Stimulated activated CD4-positive, alpha-beta T cell treated with anti-CD3 and anti-CD28 coated beads, TNF-alpha, amount 100 ng/mL, for 48 hours (primary cell): ENCODE results near the gene CDC42.
A peak's percentile ranks its signal among the peaks of the same experiment; 100 is the strongest.

Experiments
- DNase-seq, 3 donors: peaks; one replicate each; pipeline ENCODE4 v3.0.0-alpha.2; 2020; ENCODE audit warnings: low read depth in 3 of 3

CDC42 gene

GRCh38 chr1:22128392-22128791 is 75.9 kb downstream of the CDC42 start:
- no peak for DNase-seq

- DNase-seq = no peak
These were observed 77.1 kb downstream of the CDC42 start for GRCh38 chr1:22129501-22130117.

- no peak for DNase-seq
These were observed 78.6 kb downstream of the CDC42 start for GRCh38 chr1:22131062-22131461.

- peak; percentile 13 to 50 (median 33) for DNase-seq
These were observed 79.5 kb downstream of the CDC42 start for GRCh38 chr1:22131875-22132486.

- DNase-seq = no peak
These were observed 80.2 kb downstream of the CDC42 start for GRCh38 chr1:22132517-22133235.

GRCh38 chr1:22133247-22133930 is 80.9 kb downstream of the CDC42 start:
- no peak for DNase-seq

- DNase-seq = no peak
These were observed 81.4 kb downstream of the CDC42 start for GRCh38 chr1:22133931-22134324.

GRCh38 chr1:22137004-22137720 is 84.7 kb downstream of the CDC42 start:
- DNase-seq = no peak

- no peak for DNase-seq
These were observed 86.6 kb downstream of the CDC42 start for GRCh38 chr1:22139066-22139594.

- DNase-seq = no peak
These were observed 87.3 kb downstream of the CDC42 start for GRCh38 chr1:22139817-22140216.
